ENCODE data around the gene OR2AG1.

- TF ChIP-seq CTCF (IDR thresholded peaks at IDR 0.05): no peak
- TF ChIP-seq POLR2A (IDR thresholded peaks at IDR 0.05): no peak
Measured at GRCh38 chr11:6834021-6834420, 51.2 kb downstream of the OR2AG1 start.
